Sigmoid colon (tissue), 3 donors: ENCODE data around the gene NLRP4.

ENCODE experiments used
- POLR2A ChIP-seq, 2 donors: fragments of 450-650 bp; IDR thresholded peaks; one replicate each; pipeline ENCODE4 v1.6.1; 2016; ENCODE audit warnings: antibody characterized with exemption in 2 of 2, mild to moderate bottlenecking in 2 of 2, moderate library complexity in 2 of 2
- TF ChIP-seq, protein P1 (sequence below), 4 experiments: fragments of 450-650 bp in 3 of 4; fragments of 200-600 bp in 1 of 4; IDR thresholded peaks; one replicate each; pipeline ENCODE4 v1.5.1; 2016 to 2019; ENCODE audit warnings: antibody characterized with exemption in 4 of 4, mild to moderate bottlenecking in 3 of 4, moderate library complexity in 2 of 4

DNA sequence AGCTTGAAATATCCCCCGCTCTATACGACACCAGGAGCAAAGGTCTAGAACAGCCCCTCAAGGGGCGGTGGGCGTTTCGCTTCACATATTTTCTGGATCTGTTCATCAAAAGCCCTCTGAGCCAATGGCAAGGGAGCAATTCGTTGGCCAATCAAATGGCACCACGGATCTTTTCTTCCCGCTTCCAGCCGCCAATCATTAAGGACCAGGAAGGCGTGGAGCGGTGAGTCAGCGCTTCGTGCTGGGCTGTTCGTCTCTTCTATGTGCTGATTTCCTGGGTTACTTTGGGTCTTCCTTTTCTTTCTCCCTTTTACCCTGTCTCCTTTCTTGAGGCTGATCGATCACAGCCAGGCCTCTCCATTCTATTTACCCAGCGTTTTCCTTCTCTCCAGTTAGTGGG lies at the start of gene NLRP4:
- TF ChIP-seq, protein P1, sequence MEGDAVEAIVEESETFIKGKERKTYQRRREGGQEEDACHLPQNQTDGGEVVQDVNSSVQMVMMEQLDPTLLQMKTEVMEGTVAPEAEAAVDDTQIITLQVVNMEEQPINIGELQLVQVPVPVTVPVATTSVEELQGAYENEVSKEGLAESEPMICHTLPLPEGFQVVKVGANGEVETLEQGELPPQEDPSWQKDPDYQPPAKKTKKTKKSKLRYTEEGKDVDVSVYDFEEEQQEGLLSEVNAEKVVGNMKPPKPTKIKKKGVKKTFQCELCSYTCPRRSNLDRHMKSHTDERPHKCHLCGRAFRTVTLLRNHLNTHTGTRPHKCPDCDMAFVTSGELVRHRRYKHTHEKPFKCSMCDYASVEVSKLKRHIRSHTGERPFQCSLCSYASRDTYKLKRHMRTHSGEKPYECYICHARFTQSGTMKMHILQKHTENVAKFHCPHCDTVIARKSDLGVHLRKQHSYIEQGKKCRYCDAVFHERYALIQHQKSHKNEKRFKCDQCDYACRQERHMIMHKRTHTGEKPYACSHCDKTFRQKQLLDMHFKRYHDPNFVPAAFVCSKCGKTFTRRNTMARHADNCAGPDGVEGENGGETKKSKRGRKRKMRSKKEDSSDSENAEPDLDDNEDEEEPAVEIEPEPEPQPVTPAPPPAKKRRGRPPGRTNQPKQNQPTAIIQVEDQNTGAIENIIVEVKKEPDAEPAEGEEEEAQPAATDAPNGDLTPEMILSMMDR (IDR thresholded peaks at IDR 0.05) = no peak
- TF ChIP-seq POLR2A (IDR thresholded peaks at IDR 0.05) = no peak
